ENCODE data around the gene RERE. TPM values are rescaled to one million over a fixed set of nuclear protein-coding genes. Genes with fewer than 3 reads are reported as not detected.

Gene RERE
- total RNA-seq, 1 donor from 2014 or later: 46.5 TPM

GRCh38 chr1:8691662-8692061 is 125.8 kb downstream of the RERE start:
- DNase-seq (ENCODE audit: low read depth in 2 of 2): no peak

GRCh38 chr1:8690253-8690525 is 127.3 kb downstream of the RERE start:
- no peak for DNase-seq (ENCODE audit: low read depth in 2 of 2)

DNA sequence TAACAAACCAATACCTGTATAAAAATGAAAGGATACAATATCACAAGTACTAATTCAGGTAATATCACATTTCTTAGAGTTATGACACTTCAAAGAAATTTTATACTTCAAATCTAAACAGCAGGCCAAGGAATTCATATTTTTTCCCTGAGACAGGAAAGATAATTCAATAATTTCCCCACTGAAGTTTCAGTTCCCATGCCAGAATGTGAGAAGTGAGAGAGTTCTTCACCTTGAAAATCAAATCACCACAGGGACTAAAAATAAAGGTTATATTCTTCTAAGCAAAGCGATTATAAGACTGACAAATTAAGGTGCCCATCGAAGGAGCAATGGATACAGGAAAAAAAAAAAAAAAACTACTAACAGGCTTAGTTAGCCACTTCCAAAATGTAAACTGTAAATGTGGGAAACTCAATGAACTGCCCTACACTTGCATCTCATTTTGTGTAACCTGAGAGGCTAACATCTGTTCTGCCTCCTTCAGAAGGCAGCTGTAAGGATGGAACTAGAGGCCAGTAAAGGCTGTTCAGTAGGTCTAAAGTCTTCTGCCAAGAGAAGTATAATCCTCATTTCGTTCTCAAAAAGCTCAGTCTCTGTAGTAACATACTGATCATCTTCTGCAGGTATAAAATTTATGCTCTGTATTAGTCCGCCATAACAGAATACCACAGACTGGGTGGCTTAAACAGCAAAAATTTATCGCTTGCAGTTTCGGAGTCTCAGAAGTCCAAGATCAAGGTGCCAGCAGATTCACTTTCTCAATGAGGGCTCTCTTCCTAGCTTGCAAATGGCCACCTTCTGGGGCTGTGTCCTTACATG is 127.8 kb downstream of the RERE start:
- no peak for DNase-seq (ENCODE audit: low read depth in 2 of 2)

DNA sequence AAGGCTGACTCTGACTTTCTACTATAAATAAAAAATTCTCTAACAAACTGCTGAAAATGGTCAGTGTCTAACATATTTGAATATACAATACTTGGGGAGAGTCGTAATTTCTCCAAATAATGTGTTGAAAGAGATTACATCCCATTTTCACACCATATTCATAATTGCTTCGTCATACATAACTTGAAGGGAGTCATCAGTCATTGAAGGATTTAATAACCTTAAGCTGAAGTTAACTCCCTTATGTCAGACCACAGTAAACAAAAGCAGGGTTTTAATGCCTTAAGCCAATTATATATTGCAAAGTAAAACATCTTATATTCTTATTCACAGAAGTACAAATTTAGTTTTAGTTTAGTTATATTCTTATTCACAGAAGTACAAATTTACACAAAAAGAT is 129.9 kb downstream of the RERE start:
- DNase-seq (ENCODE audit: low read depth in 2 of 2): no peak

DNA sequence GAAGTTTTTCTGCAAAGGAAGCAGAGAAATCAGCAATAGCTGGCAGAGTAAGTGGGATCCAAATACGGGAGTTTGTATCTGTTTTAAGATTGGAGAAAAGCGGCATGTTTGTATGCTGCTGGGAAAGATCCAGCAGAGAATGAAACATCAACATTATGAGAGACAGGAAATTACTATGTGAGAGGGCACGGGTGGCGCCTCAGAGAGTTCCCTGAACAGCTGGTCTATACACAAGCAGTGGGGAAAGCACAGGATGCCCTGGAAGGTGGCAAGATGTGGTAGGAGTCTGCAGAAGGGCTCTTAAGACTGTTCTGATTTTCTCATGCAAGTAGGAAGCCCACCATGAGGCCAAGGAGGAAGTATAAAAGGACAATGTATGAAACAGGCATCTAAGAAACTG is 130.4 kb downstream of the RERE start:
- peak in 1 of 2 donors; percentile 93 for DNase-seq (ENCODE audit: low read depth in 2 of 2)

GRCh38 chr1:8685463-8685862 is 132.0 kb downstream of the RERE start:
- no peak for DNase-seq (ENCODE audit: low read depth in 2 of 2)

GRCh38 chr1:8684590-8684989 is 132.8 kb downstream of the RERE start:
- DNase-seq (ENCODE audit: low read depth in 2 of 2): peak in 1 of 2 donors; percentile 40

DNA sequence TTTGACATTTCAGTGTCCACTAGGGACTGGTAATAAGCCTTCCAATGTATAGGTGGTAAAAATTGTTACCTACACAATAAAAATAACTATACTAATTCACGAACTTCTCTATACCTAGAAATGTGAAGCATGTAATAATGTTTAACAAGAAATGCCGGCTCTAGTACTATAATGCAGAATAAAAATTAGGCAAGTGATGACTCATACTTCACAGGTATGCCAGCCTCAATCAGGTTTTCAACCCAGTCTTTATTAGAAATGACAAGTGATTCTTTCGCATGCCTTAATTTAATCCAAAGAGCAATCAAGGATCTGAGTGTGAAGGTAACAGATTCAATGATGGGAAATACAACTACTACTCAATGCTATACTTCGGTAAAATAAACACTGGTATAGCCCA is 134.9 kb downstream of the RERE start:
- DNase-seq (ENCODE audit: low read depth in 2 of 2): no peak

- DNase-seq (ENCODE audit: low read depth in 2 of 2): no peak
Observed at GRCh38 chr1:8681911-8682310, 135.5 kb downstream of the RERE start.

DNA sequence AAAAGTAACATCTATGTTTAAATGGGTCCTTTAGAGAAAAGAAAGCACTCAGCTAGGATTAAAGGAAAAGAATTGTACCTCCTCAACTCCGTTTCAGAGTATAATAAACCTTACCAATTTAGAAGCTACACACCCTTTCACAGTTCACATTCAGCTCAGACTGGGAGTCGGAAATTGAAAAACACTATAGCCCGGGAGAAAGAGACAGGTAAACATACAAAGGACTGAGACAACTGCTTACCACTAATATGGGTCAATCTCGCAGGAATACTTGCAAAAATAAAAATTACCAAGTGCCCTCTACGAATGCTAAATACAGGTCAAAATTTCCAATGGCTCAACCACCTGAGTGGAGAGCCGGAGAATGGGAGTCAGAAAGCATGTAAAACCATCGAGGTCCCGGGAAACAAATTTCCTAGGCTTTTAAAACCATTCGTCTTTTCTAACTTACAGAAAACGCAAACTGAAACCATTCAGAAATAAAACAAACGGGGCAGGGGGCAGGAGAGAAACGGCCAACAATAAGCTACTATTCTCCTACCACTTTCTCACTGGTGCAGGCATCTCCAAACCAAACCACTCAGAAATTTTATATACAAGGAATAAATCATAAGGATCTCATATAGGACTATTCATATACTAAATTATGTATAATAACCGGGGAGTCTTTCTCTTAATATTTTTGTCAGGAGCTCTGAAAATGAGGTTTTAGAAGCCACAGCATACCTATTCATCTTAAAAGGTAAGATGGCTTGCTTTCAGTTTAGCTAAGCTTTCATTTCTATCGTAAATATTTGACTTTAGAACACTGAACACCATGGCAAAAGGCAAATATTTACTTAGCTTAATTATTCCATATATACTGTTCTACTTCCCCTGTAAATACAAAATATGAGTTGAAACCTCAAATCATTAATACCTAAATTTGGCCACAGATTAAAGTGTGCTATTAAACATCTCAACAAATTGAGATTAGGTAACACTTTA is 136.5 kb downstream of the RERE start:
- DNase-seq (ENCODE audit: low read depth in 2 of 2): no peak

GRCh38 chr1:8679929-8680663 is 137.3 kb downstream of the RERE start:
- DNase-seq (ENCODE audit: low read depth in 2 of 2): no peak

GRCh38 chr1:8679395-8679800 is 138.0 kb downstream of the RERE start:
- DNase-seq (ENCODE audit: low read depth in 2 of 2): peak in 1 of 2 donors; percentile 68

- DNase-seq (ENCODE audit: low read depth in 2 of 2): no peak
Observed at GRCh38 chr1:8678673-8679394, 138.6 kb downstream of the RERE start.

- DNase-seq (ENCODE audit: low read depth in 2 of 2): no peak
Observed at GRCh38 chr1:8677782-8678181, 139.7 kb downstream of the RERE start.

- no peak for DNase-seq (ENCODE audit: low read depth in 2 of 2)
Observed at GRCh38 chr1:8676813-8677212, 140.6 kb downstream of the RERE start.

GRCh38 chr1:8676072-8676471 is 141.4 kb downstream of the RERE start:
- DNase-seq (ENCODE audit: low read depth in 2 of 2): no peak

DNA sequence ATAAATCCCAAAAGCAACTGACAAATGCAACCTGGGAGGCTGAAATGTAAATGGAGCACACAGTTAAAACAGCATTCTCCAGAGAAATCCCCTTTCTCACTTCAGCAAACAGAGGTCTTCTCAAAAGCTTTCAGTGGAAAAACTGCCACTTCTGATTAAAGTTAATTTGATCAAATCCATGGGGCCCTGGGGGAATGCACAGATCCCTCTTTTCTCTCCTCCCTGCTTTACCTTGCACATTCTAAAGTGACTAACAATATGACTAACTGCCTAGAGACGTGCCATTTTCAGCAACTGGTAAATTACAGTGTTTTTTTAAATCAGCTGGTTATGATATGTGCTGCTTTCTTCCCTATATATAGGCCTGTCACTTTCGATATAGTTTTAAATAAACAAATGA is 142.5 kb downstream of the RERE start:
- DNase-seq (ENCODE audit: low read depth in 2 of 2): no peak

DNA sequence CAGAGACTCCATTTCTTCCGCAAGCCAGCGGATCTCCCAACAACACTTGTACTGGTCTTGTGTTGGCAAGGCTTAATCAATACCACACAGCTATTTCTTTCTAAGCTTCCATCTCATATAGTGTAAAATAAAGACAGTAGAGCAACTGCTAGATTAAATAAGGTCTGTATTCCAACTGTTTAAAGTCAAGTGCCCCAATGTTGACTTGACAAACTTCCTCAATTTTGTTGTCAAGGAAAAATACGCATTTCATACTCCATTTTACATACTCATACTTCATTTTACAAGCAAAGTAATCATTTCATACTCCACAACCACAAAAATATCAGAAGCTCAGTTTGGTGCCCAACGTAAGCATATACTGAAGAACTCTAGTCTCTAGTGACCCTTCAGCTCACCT is 143.0 kb downstream of the RERE start:
- no peak for DNase-seq (ENCODE audit: low read depth in 2 of 2)

- DNase-seq (ENCODE audit: low read depth in 2 of 2): peak; percentile 55 to 80
Observed at GRCh38 chr1:8671306-8671917, 146.0 kb downstream of the RERE start.

DNA sequence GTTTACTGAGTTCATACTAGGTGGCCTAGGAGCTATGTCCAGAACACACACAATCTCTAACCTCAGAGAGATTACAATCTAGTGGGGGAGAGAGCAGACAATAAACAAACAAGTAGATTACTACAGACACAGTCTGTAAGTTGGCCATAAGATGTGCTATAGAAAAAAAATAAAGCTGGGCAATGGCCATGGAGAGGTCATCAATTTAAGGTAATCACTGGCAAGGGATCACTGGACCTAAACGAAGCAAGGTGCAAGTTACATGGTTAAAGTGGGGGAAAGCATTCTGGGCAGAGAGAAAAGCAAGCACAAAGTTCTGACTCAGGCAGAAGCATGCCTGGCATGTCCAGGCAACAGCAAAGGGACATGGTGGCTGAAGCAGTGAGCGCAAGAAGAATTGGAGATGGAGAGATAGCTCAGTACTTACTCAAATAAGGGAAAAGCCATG is 147.0 kb downstream of the RERE start:
- no peak for DNase-seq (ENCODE audit: low read depth in 2 of 2)
